K562 (cell line): ENCODE measurements around the gene SLC30A10. TPM values are rescaled to one million over a fixed set of nuclear protein-coding genes. Genes with fewer than 3 reads are reported as not detected.

Experiments
- BACH1 ChIP-seq: fragments of 200-800 bp; sonication (Bioruptor generic); IDR thresholded peaks from 2 replicates; pipeline ENCODE4 v1.6.1; 2016; ENCODE audit warnings: missing genetic modification characterization, missing compliant biosample characterization
- ERF ChIP-seq: fragments of 450-650 bp; formaldehyde crosslinking; IDR thresholded peaks from 2 replicates; pipeline ENCODE4 v1.4.0; 2020; ENCODE audit warnings: mild to moderate bottlenecking, mixed read lengths
- ESRRB ChIP-seq: fragments of 250-450 bp; sonication (Bioruptor Pico); IDR thresholded peaks from 2 replicates; pipeline ENCODE4 v1.5.0; 2020; ENCODE audit warnings: mild to moderate bottlenecking, moderate library complexity, borderline replicate concordance
- IFI16 ChIP-seq: fragments of 250-450 bp; sonication (Bioruptor Pico); IDR thresholded peaks from 2 replicates; pipeline ENCODE4 v2.1.2; 2022; ENCODE audit warnings: mild to moderate bottlenecking, inconsistent platforms
- MEF2D ChIP-seq: conservative IDR thresholded peaks from 2 replicates; pipeline ENCODE4 v1.6.1; 2016; ENCODE audit warnings: low read depth, missing genetic modification characterization, missing compliant biosample characterization
- MTA1 ChIP-seq: fragments of 450-650 bp; IDR thresholded peaks from 2 replicates; pipeline ENCODE4 v1.6.1; 2017; ENCODE audit warnings: borderline replicate concordance
- NCOA1 ChIP-seq: fragments of 450-650 bp; IDR thresholded peaks from 2 replicates; pipeline ENCODE4 v1.6.1; 2016; ENCODE audit warnings: low read depth
- NCOA4 ChIP-seq: fragments of 450-650 bp; IDR thresholded peaks from 2 replicates; pipeline ENCODE4 v1.6.1; 2018; ENCODE audit warnings: mild to moderate bottlenecking; ENCODE audit not compliant: partially characterized antibody
- NFE2 ChIP-seq: IDR thresholded peaks from 2 replicates; pipeline ENCODE4 v1.6.1; 2014; ENCODE audit warnings: antibody characterized with exemption, low read depth
- NUFIP1 ChIP-seq: fragments of 450-650 bp; IDR thresholded peaks from 2 replicates; pipeline ENCODE4 v1.6.1; 2018; ENCODE audit not compliant: partially characterized antibody
- POLR2G ChIP-seq: fragments of 200-400 bp; formaldehyde crosslinking; IDR thresholded peaks from 2 replicates; pipeline ENCODE4 v1.6.1; 2017; ENCODE audit warnings: low read depth, mild to moderate bottlenecking, antibody characterized with exemption, low read length, moderate library complexity
- RBM34 ChIP-seq: fragments of 200-400 bp; formaldehyde crosslinking; IDR thresholded peaks from 2 replicates; pipeline ENCODE4 v1.6.1; 2018; ENCODE audit warnings: low read length, borderline replicate concordance; ENCODE audit not compliant: insufficient read depth
- RBM39 ChIP-seq: fragments of 200-400 bp; formaldehyde crosslinking; optimal IDR thresholded peaks from 2 replicates; pipeline ENCODE3; 2018; ENCODE audit warnings: low read depth, low read length
- SETDB1 ChIP-seq: IDR thresholded peaks from one replicate; pipeline ENCODE4 v1.6.1; 2012; ENCODE audit warnings: low read length, control low read depth, inconsistent platforms
- SMARCA4 ChIP-seq: fragments of 450-650 bp; IDR thresholded peaks from 2 replicates; pipeline ENCODE4 v1.6.1; 2016
- SNRNP70 ChIP-seq: fragments of 200-400 bp; formaldehyde crosslinking; optimal IDR thresholded peaks from 2 replicates; pipeline ENCODE3; 2017; ENCODE audit warnings: low read depth, low read length
- TCF7L2 ChIP-seq: fragments of 150-350 bp; IDR thresholded peaks from 2 replicates; pipeline ENCODE4 v1.6.1; 2016; ENCODE audit warnings: low read depth, mild to moderate bottlenecking, low read length, moderate library complexity
- ZFP1 ChIP-seq: fragments of 450-650 bp; formaldehyde crosslinking; IDR thresholded peaks from 2 replicates; pipeline ENCODE4 v1.4.0; 2020; ENCODE audit warnings: mild to moderate bottlenecking, mixed read lengths
- ZNF263 ChIP-seq: sonication (generic); formaldehyde crosslinking; IDR thresholded peaks from 2 replicates; pipeline ENCODE4 v1.8.0; 2022; ENCODE audit warnings: mild to moderate bottlenecking, missing genetic modification reagents, borderline replicate concordance
- polyA plus RNA-seq, 8 experiments: library from polyadenylated mRNA; depleted of rRNA in 4 of 8; stranded (reverse) in 5 of 8; unstranded in 3 of 8; fragments of >200 nt; fragmentation: Nextera tagmentation in 2 of 8; fragmentation: Illumina TruSeq in 1 of 8; extraction: Ambion mirVana in 2 of 8; extraction: Trizol in 1 of 8; gene quantifications; 2 replicates each; pipeline versions ENCODE4 v1.2.1 to v1.2.3, GENCODE V29; 2011 to 2014; ENCODE audit warnings: inconsistent platforms in 1 of 8, missing spikeins in 1 of 8
- total RNA-seq, 7 experiments: library from RNA; depleted of rRNA in 6 of 7; stranded (reverse); fragments of >200 nt in 6 of 7; fragmentation: Illumina TruSeq in 2 of 7; extraction: Trizol in 2 of 7; gene quantifications; 2 replicates each; pipeline versions ENCODE4 v1.2.1 to v1.2.3, GENCODE V29; 2011 to 2021; ENCODE audit warnings: low replicate concordance in 1 of 7
- TF ChIP-seq, protein P1 (sequence below): IDR thresholded peaks from 2 replicates; pipeline ENCODE4 v1.6.1; 2012; ENCODE audit warnings: low read depth, low read length, improper control_type of control experiment, borderline replicate concordance
- TF ChIP-seq, protein P2 (sequence below): fragments of 450-650 bp; IDR thresholded peaks from 2 replicates; pipeline ENCODE4 v1.6.1; 2016
- TF ChIP-seq, protein P3 (sequence below): IDR thresholded peaks from 2 replicates; pipeline ENCODE4 v1.6.1; 2014; ENCODE audit warnings: antibody characterized with exemption
- TF ChIP-seq, protein P4 (sequence below): sonication (generic); formaldehyde crosslinking; IDR thresholded peaks from 2 replicates; pipeline ENCODE4 v1.9.0; 2022; ENCODE audit warnings: mild to moderate bottlenecking, missing genetic modification reagents

SLC30A10 gene
- total and polyA plus RNA-seq, 9 of the 15 experiments (the other 6 are each of a cell fraction or from before 2014, with no cell fraction given): 2.6 to 11.3 (median 7.1) TPM

DNA sequence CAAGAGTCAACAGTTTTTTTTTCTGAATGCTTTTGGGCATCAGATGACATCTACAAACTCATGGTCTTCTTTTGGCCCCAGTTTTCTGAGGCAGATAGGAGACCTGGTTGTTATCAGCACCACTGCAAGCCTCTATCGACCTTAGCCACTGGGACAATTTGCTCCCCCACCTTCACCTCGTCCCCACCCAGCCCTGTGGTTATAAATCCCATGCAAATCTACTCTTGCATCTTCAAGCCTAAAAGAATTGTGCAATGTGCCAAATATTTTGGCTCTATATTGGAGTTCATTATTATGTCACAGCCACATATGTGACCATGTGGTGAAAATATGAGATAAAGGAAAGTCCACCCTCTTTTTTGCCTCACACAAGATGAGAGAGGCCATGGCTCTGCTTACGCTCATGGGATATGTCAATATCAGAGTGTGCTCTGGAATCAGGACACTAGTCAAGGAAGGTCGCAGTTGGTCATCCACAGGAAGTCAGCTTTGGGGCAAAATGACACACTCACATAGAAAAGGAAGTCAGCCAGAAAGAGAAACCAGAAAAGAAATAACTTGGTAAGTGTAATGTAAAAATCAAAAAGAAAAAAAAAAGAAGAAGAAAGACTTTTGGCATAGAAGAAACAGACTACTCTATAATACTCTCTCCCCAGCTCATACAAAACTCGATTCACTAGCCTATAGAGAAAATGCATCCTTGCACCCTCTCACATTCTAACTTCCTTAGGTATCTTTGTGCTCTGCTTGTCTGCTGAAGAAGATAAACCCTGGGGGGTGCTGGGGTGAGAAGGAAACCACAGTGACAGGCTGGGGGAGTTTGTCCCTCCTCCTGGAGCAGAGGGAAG, 21.2 kb downstream of the SLC30A10 start (continued):
- TF ChIP-seq ERF (CRISPR knock-in tag) (no peak), POLR2G (no peak), TCF7L2 (no peak), MTA1 (peak; percentile 84), IFI16 (CRISPR knock-in tag) (no peak), SETDB1 (no peak), NUFIP1 (no peak), NCOA1 (peak; percentile 89; the same call in 1 of the 2 replicates), RBM39 (no peak), NCOA4 (peak; percentile 60), BACH1 (tag) (no peak; the same call in 1 of the 2 replicates), RBM34 (no peak), NFE2 (peak; percentile 68), ZNF263 (CRISPR knock-in tag) (no peak), SMARCA4 (peak; percentile 94), ZFP1 (no peak), MEF2D (tag) (peak; percentile 83), SNRNP70 (no peak), ESRRB (CRISPR knock-in tag) (no peak)
- TF ChIP-seq, protein P1, sequence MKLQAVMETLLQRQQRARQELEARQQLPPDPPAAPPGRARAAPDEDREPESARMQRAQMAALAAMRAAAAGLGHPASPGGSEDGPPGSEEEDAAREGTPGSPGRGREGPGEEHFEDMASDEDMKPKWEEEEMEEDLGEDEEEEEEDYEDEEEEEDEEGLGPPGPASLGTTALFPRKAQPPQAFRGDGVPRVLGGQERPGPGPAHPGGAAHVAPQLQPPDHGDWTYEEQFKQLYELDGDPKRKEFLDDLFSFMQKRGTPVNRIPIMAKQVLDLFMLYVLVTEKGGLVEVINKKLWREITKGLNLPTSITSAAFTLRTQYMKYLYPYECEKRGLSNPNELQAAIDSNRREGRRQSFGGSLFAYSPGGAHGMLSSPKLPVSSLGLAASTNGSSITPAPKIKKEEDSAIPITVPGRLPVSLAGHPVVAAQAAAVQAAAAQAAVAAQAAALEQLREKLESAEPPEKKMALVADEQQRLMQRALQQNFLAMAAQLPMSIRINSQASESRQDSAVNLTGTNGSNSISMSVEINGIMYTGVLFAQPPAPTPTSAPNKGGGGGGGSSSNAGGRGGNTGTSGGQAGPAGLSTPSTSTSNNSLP: peak; percentile 77; the same call in 1 of the 2 replicates
- TF ChIP-seq, protein P2, sequence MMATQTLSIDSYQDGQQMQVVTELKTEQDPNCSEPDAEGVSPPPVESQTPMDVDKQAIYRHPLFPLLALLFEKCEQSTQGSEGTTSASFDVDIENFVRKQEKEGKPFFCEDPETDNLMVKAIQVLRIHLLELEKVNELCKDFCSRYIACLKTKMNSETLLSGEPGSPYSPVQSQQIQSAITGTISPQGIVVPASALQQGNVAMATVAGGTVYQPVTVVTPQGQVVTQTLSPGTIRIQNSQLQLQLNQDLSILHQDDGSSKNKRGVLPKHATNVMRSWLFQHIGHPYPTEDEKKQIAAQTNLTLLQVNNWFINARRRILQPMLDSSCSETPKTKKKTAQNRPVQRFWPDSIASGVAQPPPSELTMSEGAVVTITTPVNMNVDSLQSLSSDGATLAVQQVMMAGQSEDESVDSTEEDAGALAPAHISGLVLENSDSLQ: peak; percentile 86
- TF ChIP-seq, protein P3, sequence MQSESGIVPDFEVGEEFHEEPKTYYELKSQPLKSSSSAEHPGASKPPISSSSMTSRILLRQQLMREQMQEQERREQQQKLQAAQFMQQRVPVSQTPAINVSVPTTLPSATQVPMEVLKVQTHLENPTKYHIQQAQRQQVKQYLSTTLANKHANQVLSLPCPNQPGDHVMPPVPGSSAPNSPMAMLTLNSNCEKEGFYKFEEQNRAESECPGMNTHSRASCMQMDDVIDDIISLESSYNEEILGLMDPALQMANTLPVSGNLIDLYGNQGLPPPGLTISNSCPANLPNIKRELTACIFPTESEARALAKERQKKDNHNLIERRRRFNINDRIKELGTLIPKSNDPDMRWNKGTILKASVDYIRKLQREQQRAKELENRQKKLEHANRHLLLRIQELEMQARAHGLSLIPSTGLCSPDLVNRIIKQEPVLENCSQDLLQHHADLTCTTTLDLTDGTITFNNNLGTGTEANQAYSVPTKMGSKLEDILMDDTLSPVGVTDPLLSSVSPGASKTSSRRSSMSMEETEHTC: peak; percentile 94
- TF ChIP-seq, protein P4, sequence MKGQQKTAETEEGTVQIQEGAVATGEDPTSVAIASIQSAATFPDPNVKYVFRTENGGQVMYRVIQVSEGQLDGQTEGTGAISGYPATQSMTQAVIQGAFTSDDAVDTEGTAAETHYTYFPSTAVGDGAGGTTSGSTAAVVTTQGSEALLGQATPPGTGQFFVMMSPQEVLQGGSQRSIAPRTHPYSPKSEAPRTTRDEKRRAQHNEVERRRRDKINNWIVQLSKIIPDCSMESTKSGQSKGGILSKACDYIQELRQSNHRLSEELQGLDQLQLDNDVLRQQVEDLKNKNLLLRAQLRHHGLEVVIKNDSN: peak; percentile 48
